Lung (tissue), 12 donors: Measurements from ENCODE around the gene ANKRD44. TPM values are rescaled to one million over a fixed set of nuclear protein-coding genes. Genes with fewer than 3 reads are reported as not detected.

Source experiments
- ATAC-seq: fragments of 200-7000 bp; cut with Tn5 transposase; one replicate; pipeline ENCODE4 v1.9.1; 2020; ENCODE audit warnings: moderate number of reproducible peaks; ENCODE audit not compliant: insufficient read depth, low FRiP score
- DNase-seq, 3 donors: peaks; one replicate each; pipeline ENCODE4 v3.0.0-alpha.2; 2013 to 2017
- H3K27ac ChIP-seq, 2 donors: one replicate each; pipeline ENCODE4 v1.5.1; 2013; ENCODE audit warnings: mild to moderate bottlenecking in 2 of 2, moderate library complexity in 2 of 2, control low read depth in 1 of 2, inconsistent platforms in 1 of 2, low read depth in 1 of 2, low read length in 1 of 2
- H3K27me3 ChIP-seq, 3 donors: one replicate each; pipeline ENCODE4 v1.5.1; 2013; ENCODE audit warnings: low read length in 2 of 3; ENCODE audit not compliant: control insufficient read depth in 3 of 3, insufficient read depth in 3 of 3
- H3K36me3 ChIP-seq, 4 donors: one replicate each; pipeline ENCODE4 v1.5.1; 2013; ENCODE audit warnings: low read length in 4 of 4, mild to moderate bottlenecking in 1 of 4, moderate library complexity in 1 of 4; ENCODE audit not compliant: control insufficient read depth in 4 of 4, insufficient read depth in 4 of 4
- H3K4me1 ChIP-seq, 5 donors: one replicate each; pipeline ENCODE4 v1.5.1; 2013; ENCODE audit warnings: low read length in 5 of 5, mild to moderate bottlenecking in 2 of 5, moderate library complexity in 1 of 5; ENCODE audit not compliant: control insufficient read depth in 5 of 5, insufficient read depth in 5 of 5
- H3K4me3 ChIP-seq: one replicate; pipeline ENCODE4 v1.5.1; 2013; ENCODE audit warnings: mild to moderate bottlenecking, control low read depth, moderate library complexity
- H3K9ac ChIP-seq, 2 donors: one replicate each; pipeline ENCODE4 v1.5.1; 2013; ENCODE audit warnings: low read length in 2 of 2, control low read depth in 1 of 2; ENCODE audit not compliant: insufficient read depth in 1 of 2
- H3K9me3 ChIP-seq, 4 donors: one replicate each; pipeline ENCODE4 v1.5.1; 2013; ENCODE audit warnings: low read length in 3 of 4, mild to moderate bottlenecking in 1 of 4, moderate library complexity in 1 of 4; ENCODE audit not compliant: control insufficient read depth in 4 of 4, insufficient read depth in 3 of 4
- CTCF ChIP-seq: IDR thresholded peaks from 2 replicates; pipeline ENCODE4 v1.5.1; 2012; ENCODE audit warnings: mild to moderate bottlenecking; ENCODE audit errors: control extremely low read depth, extremely low read depth
- WGBS, 2 donors: extraction: QIAGEN DNeasy Blood & Tissue Kit; methylation state at CpG; one replicate each; pipeline ENCODE4 v1.1.7; 2013; 5-methylcytosine and 5-hydroxymethylcytosine counted together
- polyA plus RNA-seq, 2 donors: library from polyadenylated mRNA; stranded (reverse); fragments of 200-250 nt; gene quantifications; one replicate each; pipeline ENCODE4 v1.2.1, GENCODE V29; 2013
- total RNA-seq, 2 donors: library from RNA; depleted of rRNA in 1 of 2; stranded (reverse); fragments of >200 nt in 1 of 2; gene quantifications; one replicate each; pipeline ENCODE4 v1.2.1, GENCODE V29; 2014 to 2021
- donor health status: control.
- donor health status: control.
- donor health status: Bipolar disorder and iron deficiency.
- donor health status: healthy.
- donor health status: DM: yes; HTN: yes; CAD: no.

ANKRD44 gene
- total and polyA plus RNA-seq, 4 donors, result 7.1 to 73.8 (median 20.3) TPM

DNA sequence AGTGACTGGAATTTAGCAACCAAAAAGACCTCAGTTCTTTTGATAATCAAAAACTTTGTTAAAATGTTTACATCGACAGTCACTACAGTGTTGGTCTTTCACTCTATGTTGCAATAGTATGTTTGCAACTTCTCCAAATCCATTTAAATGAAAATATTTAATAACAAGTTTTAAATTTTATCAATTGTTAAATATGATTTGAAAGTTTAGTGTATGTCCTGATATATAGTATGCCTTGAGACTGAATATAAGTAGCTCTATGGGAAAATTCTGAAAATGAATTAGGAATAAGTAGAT, 109.9 kb downstream of the ANKRD44 start:
- ATAC-seq (no peak), DNase-seq (no peak)
- Histone ChIP-seq H3K9me3 (no peaks in the 10 kb centered on the region), H3K36me3 (no peaks in the 10 kb centered on the region), H3K9ac (no peak overlapping the region), H3K4me3 (no peak overlapping the region), H3K27ac (no peak overlapping the region), H3K27me3 (no peaks in the 10 kb centered on the region), H3K4me1 (peaks cover 8 to 49% (median 12%) of the 10 kb centered on the region in 5 donors)
- no peak for TF ChIP-seq CTCF
- 15 to 40% methylated on average over 1 of the region's 1 CpG for WGBS, 2 donors

GRCh38 chr2:197200051-197200761, 110.4 kb downstream of the ANKRD44 start:
- Histone ChIP-seq H3K27ac (peak overlapping the region in 1 of 2 donors; percentile 15), H3K4me1 (peaks cover 7 to 50% (median 14%) of the 10 kb centered on the region in 5 donors), H3K4me3 (no peak overlapping the region), H3K9ac (peak overlapping the region in 1 of 2 donors; percentile 43), H3K27me3 (no peaks in the 10 kb centered on the region), H3K36me3 (no peaks in the 10 kb centered on the region), H3K9me3 (no peaks in the 10 kb centered on the region)
- WGBS, 2 donors, result 35 to 37% methylated on average over 3 of the region's 3 CpGs
- no peak for ATAC-seq
- peak; percentile 47 to 80 (median 75) for DNase-seq
- TF ChIP-seq CTCF, result no peak

DNA sequence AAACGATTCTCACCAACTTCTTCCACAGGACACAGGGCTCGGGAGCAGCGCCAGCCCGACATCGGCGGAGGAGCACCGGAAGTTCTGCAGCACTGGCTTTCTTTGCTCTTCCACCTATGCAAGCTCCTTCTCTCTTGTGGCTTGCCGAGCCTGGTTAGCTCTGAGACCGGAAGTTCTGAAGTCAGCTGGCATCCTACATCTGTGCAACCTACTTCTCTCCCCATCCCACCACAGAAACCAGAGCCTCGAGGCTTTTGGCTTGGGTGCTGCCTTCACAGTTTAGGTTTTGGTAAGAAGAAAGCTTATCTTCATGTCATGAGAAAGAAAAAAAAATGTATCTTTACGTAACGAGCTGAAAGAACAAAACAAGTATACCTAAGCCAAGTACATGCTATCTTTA, 111.7 kb downstream of the ANKRD44 start:
- TF ChIP-seq CTCF, result no peak
- Histone ChIP-seq H3K4me1 (peaks cover 10 to 46% (median 16%) of the 10 kb centered on the region in 5 donors), H3K4me3 (no peak overlapping the region), H3K27me3 (no peaks in the 10 kb centered on the region), H3K36me3 (no peaks in the 10 kb centered on the region), H3K9ac (no peak overlapping the region), H3K9me3 (no peaks in the 10 kb centered on the region), H3K27ac (no peak overlapping the region)
- ATAC-seq (peak; percentile 64), DNase-seq (no peak)
- WGBS, 2 donors, result 20 to 36% methylated on average over 12 of the region's 12 CpGs

DNA sequence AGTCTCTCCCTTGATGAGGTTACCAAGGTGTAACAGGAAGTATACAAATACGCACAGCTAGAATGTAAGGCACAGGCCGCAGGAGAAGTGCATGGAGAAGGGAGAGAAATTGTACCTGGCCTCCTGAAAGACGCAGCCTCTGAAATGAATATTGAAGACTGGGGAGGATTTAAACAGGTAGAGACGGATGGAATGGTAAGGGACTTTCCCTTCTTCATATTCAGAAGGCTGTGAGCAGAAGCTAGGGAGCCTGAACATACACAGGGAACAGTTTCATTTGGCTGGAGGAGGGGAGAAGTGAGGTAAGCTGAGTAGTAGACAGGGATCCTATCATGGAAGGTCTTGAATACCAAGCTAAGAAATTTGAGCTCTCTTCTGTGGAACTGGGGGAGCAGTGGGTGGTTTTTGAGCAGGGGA, 112.7 kb downstream of the ANKRD44 start:
- Histone ChIP-seq H3K27me3 (no peaks in the 10 kb centered on the region), H3K9me3 (no peaks in the 10 kb centered on the region), H3K36me3 (no peaks in the 10 kb centered on the region), H3K9ac (no peak overlapping the region), H3K4me3 (no peak overlapping the region), H3K4me1 (peaks cover 10 to 46% (median 16%) of the 10 kb centered on the region in 5 donors), H3K27ac (peak overlapping the region in 1 of 2 donors; percentile 9)
- no peak for ATAC-seq
- WGBS, 2 donors, result 56 to 63% methylated on average over 4 of the region's 4 CpGs
- no peak for TF ChIP-seq CTCF
- no peak for DNase-seq
